Raji (cell line): ENCODE results near the gene RFC1.

Experiments
- POLR2A ChIP-seq: IDR thresholded peaks from 2 replicates; pipeline ENCODE4 v1.6.1; 2011; ENCODE audit warnings: low read depth, low read length, control low read depth; ENCODE audit not compliant: insufficient read depth

Gene RFC1

DNA sequence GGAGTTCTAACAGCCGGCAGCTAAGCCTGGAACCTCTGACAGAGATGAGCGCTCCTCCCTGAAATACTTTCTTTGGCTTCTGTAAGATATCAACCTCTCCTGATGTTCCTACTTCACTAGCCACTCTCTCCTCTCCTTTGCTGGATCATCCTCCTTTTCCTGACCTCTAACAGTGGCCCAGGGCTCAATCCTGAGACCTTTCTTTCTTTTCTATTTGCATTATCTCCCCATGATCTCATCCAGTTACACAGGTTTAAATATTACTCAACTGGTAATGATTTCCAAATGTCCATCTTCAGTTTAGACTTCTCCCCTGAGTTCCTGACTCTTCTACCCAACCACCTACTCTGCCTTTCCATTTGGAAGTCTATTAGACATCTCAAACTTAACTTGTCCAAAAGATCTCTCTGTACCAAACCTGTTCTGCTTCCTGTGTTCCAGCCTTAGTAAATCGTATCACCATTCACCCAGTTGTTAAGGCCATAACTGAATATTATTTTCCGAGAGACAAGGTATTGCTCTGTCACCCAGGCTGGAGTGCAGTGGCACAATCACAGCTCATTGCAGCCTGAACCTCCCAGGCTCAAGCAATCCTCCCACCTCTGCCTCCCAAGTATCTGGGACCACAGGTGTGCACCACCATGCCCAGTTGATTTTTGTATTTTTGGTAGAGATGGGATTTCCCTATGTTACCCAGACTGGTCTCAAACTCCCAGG lies 41.1 kb downstream of the RFC1 start:
- no peak for TF ChIP-seq POLR2A

DNA sequence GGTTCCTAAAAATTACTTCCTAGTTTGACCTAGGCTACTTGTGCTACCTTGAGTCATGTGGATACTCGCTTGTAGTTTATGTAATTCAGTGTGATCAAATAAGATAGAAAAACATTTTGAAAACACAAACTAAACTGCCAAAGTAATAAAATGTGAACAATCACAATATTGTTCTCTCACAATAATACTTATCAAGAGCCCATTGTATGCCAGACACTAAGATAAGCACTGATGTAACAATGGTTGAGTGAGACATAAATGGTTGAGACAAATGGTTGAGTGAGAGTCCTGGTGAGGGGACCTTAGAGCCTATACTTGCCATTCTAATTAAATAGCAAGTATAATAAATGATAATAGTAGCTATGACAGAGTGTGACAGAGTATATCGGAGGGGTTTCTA lies 41.7 kb downstream of the RFC1 start:
- TF ChIP-seq POLR2A: no peak

DNA sequence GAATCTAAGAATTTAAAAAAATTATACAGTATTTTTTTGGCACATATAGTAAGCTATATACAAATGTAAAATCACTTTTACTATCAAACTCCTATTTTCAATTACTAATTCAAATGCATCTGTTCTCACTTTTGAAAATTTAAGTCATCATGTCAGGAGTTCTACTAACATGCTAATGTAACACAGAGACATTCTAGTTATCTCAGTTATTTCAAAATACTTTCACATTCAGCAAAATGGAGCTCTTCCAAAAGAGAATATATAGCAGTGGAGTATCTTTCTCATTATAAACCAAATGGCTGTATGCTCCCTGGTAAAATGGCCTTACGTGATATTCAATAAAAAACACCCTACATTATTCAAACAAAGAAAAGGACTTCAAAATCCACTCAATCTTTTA lies 42.3 kb downstream of the RFC1 start:
- no peak for TF ChIP-seq POLR2A

DNA sequence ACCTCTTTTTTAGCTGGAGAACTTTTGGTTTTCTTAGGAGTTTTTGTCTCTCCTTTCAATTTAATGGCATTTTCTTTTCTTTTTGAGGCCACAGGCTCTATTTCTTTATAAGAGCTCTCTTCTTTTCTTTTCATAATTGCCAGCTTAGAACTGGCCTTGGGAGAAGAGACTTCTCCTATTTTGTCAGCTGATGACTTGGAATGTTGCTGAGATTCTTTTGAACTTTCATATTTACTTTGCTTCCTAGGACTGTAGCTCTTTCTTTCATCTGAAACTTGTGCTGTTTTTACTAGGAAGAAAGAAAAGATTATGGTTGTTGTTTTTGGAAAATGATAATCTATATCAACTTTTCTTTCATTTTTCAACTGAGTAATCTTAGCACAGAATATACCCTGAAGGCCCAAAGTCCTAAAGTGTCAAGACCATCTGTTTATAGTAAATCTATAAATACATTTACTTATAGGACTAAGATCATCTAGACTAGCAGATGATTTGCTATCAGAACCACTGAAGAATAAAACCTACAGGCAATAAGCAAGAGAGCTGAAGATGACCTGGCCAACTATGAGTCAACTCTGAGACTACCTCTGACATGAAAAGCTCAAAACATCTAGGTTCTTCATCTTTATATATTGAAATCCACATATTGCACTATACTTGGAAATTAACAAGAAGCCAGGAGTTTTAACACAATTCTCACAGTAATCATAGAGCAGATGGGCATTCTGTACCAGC lies 45.6 kb downstream of the RFC1 start:
- no peak for TF ChIP-seq POLR2A

DNA sequence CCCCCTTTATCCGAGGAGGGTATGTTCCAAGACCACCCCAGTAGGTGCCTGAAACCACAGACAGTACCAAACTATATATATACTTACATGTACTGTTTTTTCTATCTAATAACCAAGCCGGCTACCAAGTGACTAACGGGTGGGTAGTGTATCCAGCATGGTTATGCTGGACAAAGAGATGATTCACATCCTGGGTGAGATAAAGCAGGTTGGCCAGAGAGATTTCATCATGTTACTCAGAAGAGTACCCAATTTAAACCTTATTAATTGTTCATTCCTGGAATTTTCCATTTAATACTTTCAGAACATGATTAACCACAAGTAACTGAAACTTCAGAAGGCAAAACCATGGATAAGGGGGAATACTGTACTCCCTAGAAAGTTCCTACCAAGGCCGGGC lies 46.5 kb downstream of the RFC1 start:
- no peak for TF ChIP-seq POLR2A

DNA sequence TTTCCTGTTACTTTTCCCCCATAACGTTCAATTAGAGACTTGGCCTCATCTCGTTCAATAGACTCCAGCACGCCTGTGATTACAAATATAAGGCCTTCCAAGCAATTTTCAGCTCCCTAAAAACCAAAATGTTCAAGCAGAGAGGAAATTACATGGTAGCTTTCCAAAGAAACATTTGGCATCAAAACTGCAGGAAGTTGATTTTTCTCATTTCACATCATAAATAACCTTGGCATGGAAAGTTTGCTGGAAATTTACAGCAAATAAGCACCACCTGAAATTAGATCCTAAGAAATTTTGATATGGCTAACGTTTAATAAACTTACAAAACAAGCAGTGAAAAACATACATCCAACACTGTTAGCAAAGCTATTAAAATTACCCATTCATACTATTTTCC lies 53.3 kb downstream of the RFC1 start:
- no peak for TF ChIP-seq POLR2A

DNA sequence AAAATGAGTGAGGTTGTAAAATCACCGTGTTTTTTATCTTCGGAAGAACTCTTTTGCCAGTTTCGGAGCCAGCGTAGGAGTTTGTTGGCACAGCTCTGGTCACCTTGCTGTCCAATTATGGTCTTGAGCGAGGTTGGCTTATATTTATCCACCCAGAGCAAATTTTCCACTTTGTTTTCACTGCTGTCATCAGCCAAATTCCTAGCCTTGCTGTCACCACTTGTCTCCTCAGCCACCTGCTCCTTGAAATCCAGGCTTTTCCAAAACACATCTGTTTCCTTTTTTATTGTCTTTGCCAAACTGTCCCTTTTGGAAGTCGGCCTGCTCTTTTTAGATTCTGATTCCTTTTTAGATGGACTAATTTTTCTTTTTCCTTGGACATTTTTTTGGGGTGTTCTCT lies 57.6 kb downstream of the RFC1 start:
- TF ChIP-seq POLR2A: no peak

DNA sequence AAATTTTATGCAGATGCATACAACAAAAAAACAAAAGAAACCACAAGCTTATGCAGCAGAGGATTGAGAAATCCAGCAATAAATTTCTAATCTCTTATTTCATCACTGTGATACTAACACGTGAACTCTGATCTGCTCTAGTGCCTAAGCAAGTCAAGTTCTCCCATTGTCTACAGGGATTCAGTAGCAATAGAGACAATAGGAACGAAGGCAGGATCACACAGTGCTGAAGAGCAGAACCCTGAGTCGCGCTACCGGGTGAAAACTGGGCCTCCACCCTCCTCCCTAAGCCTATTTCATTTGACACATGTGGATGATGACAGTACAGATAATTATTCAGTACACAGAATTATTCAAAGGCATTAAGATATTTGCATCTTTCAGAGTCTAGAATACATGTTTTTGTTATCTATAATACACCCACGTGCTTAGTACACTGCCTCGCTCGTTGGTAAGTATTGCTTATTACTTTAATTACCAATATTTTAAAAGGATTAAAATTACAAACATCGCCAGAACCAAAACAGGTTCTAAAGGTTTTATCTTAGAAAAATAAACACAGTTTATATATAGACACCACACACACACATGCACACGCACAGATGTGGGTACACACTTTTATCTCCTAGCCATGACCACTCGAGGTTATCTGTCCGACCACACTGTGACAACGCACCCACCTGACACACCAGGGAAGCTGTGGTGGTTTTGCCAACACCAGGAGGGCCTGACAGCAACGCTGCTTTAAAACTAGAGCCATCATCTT lies 60.1 kb downstream of the RFC1 start:
- no peak for TF ChIP-seq POLR2A

DNA sequence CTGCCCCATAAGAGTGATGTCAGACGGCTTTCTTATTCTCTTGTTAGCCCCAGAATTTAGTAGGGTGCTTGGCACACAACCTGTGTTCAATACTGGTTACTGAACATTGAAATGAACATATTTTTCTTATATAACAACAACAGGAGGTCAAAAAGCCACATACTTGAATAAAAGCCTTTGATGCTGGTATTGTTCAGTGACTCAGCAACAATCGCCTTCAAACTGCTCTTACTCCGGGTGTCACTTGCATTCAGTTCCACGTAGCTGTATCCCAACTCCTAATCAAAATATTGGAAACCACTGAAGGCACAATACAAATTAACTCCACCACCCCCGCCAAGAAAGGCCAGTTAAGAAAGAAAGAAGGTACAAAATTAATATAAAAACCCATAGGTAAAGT lies 61.5 kb downstream of the RFC1 start:
- no peak for TF ChIP-seq POLR2A

DNA sequence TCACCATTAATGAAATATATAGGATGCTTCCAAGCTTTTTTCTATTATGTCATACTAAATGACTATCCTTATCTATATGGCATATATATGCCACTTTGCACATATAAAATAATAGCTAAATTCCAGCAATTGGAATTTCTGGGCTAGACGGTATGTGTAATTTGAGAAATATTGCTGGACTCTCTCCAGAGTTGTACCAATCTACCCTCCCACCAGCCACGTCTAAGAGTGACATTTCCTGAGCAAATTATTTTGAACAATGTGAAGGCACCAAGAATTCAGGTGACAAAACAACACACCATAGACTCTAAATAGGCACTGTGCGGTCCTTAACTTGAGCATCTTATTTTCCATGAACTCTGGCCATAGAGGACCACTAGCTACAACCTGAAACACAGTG lies 62.3 kb downstream of the RFC1 start:
- TF ChIP-seq POLR2A: no peak

DNA sequence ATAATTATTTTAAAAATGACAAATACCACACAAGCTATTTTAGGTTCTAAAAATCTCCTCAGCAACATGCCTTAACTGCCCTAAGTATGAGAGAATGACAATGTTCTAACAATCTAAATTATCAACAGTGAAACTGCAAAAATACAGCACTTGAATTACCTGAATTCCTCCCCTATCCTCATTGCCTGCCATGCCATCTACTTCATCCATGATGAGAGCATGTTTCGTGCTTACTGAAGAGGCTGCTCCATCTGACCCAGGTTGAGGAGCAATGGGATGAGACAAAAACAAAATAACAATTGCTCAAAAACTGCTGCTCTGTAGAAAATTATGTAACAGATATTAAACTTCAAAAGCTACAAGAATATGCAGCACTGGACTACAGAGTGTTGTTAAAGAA lies 63.3 kb downstream of the RFC1 start:
- no peak for TF ChIP-seq POLR2A

DNA sequence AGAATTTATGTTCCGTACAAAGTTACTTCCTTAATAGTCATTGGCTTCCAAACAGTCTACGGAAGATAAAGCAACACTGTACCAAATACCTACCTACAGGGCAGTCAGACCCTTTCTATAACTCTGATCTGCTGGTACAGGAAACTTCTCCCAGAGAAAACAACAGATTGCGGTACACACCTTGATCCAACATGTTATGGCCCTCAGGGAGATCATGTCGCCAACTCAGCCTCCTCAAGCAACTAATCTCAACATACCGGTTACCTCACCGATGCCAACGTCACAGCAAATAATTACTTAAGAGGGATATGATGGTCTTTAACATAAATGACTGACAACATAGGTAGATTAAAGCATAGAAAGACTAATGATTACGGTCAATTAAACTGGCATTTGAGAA lies 70.4 kb downstream of the RFC1 start:
- no peak for TF ChIP-seq POLR2A

DNA sequence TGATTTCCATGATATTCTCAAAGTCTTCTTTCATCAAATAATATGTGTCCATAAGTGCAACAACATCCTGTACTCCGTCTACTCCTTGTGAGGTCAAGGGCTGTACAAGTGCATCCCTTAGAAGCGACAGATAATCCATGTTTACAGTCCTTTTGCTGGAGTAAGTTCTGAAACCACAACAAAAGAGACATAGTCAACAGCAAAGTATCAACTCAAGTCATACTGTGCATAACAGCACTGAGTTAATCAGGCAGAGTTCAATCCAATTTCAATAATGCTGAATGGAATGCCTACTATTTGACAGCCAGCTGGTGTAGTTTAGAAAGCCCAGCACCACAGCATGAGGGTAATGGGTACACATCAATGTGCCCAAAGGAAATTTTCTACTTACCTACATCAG lies 74.5 kb downstream of the RFC1 start:
- no peak for TF ChIP-seq POLR2A

DNA sequence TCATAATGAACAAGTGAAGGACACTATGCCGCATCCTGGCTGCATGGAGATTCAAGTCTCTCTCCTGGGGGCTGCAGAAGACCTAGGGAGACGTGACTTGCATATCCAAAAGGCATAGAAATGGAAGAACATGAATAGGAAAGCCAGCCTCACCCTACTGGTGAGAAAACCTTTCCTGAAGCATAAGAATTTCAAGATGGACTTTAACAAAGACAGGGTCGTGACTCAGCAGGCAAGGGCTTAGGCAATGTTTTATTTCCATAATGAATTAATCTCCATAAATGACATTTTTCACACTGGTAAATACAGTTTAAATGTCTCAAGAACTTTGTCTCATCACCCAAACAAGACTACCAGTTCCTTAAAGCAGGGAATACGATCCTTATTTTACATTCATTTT lies 78.9 kb downstream of the RFC1 start:
- no peak for TF ChIP-seq POLR2A

DNA sequence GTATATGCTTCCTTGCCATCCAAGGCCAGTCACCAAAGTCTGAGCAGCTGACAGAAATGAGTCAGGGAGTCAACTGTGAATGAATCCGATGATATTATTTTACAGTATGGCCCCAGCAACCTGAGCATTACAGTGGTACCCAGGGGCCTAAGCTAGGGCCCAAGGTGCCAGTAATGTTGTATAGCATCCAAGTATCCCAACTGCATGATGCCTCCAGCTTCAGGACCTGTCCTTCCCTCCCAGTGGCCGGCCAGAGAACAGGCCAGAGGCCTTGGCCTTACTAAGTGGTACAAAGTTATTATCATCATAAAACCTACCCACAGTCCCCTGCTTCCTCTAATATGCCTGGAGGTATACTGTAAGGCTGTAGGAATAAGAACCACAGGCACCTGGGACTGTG lies 79.9 kb downstream of the RFC1 start:
- TF ChIP-seq POLR2A: no peak

DNA sequence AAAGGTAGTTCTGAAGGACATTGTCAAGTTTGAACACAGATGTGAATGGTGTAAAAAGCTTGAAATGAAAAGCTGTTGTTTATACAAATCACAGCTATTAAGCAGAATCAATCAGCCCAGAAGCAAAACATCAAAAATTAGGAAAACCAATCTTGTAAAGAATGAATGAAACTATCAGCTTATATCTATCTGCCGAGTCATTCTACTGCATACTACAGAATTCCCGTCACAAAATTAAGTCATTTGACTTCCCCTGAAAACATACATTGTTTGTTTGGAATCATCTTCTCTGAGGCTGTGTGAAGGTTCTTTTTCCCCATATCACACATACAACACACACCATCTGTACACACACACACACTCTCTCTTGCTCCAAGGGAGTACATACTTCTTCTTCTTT lies 80.3 kb downstream of the RFC1 start:
- no peak for TF ChIP-seq POLR2A
